HG03159 (cell line): ENCODE measurements around the gene NINJ2.

Source experiments
- ATAC-seq: cut with Tn5 transposase; IDR thresholded peaks from one replicate; pipeline ENCODE4 v1.9.1; 2021; ENCODE audit warnings: mild to moderate bottlenecking, moderate library complexity; ENCODE audit not compliant: unreplicated experiment

Gene NINJ2

DNA sequence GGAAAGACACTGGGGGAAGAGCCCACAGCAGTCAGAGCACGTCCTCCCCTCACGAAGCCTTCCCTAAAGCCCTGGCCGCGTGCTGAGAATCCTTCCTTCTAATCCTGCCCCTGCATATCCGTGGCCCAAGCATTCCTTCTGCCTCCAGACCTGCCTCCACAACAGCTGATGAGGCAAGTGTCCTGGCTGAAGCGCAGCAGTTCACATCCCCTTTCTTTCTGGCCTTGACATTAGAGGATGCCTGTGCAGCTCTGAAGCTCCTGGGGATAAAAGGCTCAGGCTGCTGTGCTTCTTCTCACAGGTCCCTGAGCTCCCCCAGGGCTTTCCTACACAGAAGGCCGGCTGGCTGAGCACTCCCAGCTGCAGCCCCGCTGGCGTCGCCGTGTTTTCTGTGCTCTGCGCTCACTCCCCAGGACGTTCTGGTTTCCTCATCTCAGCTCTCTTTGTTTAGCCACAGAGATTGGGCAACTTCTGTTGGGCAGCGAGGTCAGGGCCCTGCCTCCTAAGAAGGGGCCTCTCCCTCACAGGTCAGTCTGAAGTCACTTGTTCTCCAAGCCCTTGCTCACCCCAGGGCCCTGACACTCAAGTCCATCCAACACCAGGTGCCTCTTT, 45.8 kb downstream of the NINJ2 start:
- ATAC-seq = no peak

DNA sequence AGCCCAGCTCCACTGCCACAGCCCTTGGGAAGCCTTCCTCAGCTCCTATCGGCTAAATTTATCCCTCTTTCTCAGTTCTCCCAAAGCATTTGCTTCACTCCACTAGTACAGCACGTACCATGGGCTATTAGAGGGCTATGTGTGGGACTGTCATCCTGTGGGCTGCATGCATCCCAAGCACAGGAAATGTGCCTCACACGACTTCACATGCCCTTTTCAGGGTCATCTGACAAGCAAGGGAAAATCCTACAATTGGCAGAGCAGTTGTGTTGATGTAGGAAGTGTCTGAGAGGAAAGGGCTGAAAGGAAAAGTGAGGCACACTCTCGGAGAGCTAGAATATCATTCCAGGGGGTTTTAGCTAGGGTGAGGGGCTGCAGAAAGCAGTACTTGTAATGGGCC, 47.6 kb downstream of the NINJ2 start:
- ATAC-seq = no peak

GRCh38 chr12:614411-614970, 48.8 kb downstream of the NINJ2 start:
- ATAC-seq = no peak

- no peak for ATAC-seq
These were observed 49.2 kb downstream of the NINJ2 start for GRCh38 chr12:613996-614395.

- ATAC-seq = no peak
These were observed 50.4 kb downstream of the NINJ2 start for GRCh38 chr12:612886-613285.

DNA sequence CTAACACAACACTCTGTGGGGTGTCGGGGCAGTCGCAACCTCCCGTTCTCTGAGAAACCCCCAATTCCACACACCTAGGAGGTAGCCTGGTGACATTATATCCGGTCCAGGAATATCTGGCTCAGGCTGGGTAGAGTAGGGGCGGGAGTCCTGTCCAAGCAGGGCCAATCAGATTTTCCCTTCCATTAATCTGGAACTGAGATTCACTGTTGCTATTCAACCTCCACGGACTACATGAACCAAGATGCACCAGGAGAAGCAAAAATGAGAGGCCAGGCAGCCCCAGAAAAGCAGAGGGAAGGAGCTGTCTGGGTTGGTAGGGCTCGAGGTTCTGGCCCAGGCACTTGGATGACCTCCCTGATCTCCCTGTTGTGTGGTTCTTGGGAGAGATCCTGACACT, 51.0 kb downstream of the NINJ2 start:
- ATAC-seq = no peak

- no peak for ATAC-seq
These were observed 51.5 kb downstream of the NINJ2 start for GRCh38 chr12:611721-612120.

DNA sequence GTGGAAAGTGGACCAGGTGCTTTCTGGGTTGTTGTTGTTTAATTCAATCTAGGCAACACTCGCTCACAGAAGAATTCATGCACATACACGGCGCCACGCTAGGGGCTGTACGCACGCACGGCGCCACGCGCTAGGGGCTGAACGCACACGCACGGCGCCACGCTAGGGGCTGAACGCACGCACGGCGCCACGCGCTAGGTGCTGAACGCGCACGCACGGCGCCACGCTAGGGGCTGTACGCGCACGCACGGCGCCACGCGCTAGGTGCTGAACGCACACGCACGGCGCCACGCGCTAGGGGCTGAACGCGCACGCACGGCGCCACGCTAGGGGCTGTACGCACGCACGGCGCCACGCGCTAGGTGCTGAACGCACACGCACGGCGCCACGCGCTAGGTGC, 54.3 kb downstream of the NINJ2 start:
- no peak for ATAC-seq

DNA sequence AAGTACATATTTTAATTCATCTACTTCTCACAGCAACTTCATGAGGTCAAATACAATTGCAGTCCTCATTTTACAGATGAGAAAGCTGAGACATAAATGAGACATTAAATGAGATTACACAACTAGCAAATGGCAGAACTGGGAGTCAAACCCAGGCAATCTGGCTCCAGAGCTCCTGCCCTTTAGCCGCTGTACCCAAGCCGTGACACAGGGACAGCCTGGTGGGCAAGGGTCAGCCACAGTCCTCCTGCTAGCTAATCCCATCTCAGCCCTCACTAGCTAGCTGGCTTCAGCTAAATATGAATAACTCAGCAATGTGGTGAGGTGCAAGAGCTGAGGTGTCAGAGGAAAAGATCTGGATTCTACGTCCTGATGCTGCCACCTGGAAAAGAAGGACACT, 54.8 kb downstream of the NINJ2 start:
- ATAC-seq = no peak

- ATAC-seq = no peak
These were observed 55.7 kb downstream of the NINJ2 start for GRCh38 chr12:607541-608001.

DNA sequence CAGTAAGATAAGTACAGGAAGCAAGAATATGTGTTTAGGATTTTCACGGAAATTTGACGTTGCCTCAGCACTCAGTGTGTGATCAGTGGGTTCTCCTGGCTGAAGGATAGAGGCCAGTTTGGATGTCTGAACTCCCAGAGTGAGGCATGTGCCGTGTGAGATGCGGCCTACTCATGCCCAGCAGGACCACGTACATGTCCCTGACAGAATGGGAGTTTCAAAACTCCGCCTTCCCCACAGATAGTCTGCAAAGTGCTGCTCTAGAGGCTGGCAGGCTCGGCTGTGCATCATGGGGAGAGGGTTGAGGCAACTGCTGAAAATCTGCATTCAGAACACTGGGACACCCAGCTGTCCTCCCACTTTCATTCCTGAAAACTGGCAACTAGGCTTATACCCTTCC, 58.3 kb downstream of the NINJ2 start:
- no peak for ATAC-seq

GRCh38 chr12:602700-603068, 60.6 kb downstream of the NINJ2 start:
- no peak for ATAC-seq

DNA sequence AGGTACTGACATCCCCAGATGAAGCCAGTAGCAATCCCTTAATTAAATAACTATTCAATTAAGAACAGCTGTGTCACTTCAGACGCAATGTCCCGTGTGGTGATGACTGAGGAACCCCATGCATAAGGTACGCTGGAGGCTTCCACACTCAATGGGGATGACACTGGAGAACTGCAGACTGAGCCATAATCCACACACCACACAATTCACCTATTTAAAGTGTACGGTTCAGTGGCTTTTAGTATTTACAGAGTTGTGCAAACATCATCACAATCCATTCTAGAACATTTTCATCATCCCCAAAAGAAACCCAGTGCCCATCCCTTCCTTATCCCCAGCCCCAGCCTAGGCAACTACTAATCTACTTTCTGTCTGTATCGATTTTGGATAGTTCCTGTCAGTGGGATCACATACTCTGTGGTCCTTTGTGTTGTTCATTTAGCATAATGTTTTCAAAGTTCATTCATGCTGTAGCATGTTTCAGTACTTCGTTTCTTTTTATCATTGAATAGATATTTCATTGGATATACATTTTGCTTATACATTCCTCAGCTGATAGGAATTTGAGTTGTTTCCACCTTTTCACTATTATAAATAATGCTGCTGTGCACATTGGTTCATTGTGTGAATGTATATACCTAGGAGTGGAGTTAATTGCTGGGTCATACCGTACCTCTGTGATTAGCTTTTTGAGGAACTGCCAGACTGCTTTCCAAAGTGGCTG, 61.1 kb downstream of the NINJ2 start:
- ATAC-seq = no peak

DNA sequence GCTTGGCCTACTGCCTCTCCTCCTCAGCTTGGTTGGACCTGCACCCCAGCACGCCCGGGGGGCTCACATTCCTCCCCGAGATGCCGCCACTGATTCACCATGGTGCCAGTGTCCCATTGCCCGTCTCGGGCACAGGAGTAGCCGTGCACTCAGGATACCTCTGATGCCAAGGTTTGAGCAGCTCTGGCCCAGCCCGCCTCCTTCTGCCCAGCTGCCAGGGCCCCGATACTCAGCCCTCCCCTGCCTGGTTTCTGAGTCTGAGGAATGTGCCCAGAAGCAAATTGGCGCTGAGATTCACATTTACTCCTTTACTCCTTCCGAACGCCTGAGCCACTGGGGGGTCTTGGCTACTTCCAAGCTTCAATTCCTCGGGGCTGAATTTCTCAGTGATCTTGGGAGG, 63.5 kb downstream of the NINJ2 start:
- ATAC-seq = no peak

DNA sequence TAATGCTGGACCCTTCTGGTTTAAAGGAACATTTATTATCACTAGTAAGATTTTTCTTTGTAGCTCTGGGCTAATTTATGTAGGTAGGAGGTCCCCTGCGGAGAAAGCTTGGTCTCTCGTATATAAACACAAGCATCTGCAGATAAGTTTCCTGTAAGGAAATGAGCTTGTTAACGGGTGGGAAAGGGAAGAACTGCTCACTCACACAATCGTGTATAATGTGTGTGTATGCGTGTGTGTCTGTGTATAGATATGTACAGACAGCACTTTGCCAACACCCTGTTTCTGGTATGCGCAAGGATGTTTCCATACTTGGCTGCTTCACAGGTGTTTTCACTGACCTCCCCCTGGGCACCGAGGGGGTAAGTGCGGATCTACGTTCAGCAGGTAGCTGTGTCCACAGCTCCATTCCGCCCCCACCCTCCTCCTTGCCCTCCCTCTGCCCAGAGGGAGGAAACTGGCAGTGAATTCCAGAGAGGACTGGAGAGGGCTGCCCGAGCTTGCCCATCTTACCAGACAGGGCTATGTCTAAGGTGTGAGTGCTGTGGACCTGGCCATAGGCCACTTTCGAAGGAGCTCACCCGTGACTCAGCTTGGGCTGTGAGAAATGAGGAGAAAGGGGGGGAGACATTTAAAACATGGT, 65.2 kb downstream of the NINJ2 start:
- ATAC-seq = no peak

DNA sequence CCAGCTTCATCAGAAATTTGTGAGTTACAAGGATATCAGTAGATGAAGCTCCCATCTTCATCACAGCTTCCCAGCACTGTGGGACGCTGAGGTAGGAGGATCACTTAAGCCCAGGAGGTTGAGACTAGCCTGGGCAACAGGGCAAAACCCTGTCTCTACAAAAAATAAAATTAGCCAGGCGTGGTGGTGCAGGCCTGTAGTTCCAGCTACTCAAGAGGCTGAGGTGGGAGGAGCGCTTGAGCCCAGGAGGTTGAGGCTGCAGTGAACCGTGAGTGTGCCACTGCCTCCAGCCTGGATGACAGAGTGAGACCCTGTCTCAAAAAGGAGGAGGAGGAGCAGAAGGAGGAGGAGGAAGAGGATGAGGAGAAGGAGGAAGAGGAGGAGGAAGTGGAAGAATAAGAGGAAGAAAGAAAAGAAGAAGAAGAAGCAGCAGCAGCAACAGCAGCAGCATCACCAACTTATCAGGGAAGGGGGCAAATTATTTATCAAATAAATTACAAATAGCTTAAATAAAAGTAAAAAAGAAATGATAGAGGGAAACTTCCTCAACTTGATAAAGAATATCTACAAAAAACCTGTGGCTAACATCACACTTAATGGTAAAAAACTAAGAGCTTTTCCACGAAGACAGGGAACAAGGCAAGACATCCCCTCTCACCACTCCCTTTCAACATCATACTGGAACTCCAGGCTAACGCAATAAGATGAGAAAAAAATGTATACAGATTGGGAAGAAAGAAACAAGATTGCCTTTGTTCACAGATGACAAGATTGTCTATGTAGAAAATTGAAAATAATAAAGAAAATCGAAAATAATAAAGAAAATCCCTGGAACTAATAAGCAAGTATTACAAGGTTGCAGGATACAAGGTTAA, 69.6 kb downstream of the NINJ2 start:
- ATAC-seq = no peak

GRCh38 chr12:592024-592505, 71.2 kb downstream of the NINJ2 start:
- no peak for ATAC-seq

DNA sequence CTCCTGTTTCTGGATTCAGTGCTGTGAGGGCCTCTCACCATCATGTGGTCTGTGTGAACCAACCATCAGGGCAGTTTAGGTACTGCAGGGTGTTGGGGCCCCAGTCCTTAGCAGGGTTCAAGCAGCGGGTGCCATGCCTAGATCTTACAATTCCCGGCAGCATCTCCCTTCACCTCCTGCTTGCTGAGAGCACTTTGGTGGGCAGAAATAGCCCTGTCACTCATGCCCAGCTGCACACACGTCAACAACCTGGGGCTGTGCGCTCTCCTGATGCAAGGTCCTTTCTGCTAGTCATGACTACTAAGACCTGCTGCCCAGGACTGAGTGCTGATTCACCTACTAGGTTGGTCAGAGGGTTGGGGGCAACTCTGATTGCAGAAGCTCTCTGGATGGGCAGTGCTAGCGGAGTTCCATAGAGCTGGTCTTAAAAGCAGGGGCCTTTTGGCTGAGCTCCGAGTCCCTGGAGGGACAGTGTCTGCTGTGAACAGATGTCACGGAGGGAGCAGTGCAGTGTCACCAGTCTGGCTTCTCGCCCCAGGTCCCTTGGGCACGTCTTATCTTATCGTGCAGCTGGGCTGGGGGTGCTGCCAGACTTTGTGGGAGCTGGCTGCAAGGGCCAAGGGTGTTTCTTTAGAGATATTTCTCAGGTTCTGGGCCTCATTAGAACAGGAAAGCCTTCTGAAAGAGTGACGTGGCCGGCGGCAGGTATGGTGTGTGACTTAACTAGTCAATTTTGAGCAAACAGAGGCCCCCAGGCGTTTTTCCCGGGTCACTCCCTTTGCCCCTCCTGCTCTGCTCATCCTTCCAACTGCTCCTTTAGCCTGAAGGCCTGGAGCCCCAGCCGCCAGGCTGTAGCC, 71.8 kb downstream of the NINJ2 start:
- no peak for ATAC-seq

DNA sequence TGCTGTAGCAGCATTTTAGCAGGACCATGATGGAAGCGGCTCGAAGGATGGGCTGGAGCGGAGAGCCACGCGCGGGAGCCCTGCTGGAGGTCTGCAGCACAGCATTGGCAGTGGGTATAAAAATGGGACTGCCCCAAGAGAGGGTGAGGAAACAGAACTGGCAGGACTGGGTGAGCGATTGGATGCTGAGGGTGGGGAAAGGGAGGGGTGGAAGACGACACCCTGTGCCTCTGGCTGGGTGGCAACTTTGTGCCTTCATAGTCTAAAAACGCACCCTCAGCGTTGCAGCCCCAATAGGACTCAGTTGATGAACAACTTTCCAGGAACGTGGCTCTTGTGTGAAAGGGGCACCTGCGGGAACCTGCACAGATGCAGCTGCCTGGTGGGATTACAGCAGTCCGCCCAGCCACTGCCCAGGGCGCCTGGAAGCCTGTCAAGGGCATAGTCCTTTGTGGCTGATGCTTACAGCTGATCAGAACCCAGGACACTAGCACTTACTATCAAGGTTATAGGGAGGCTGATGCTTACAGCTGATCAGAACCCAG, 73.0 kb downstream of the NINJ2 start:
- ATAC-seq = no peak

GRCh38 chr12:588646-589045, 74.6 kb downstream of the NINJ2 start:
- no peak for ATAC-seq
